Measurements from ENCODE around the gene NPTXR. TPM values are rescaled to one million over a fixed set of nuclear protein-coding genes. Genes with fewer than 3 reads are reported as not detected.
A peak's percentile ranks its signal among the peaks of the same experiment; 100 is the strongest.

NPTXR gene
- 23.5 TPM for total RNA-seq
- long read RNA-seq, full-length matches to known transcripts, result 3 of 19 reads
- long read RNA-seq, partial matches to known transcripts, result 3 of 19 reads
- long read RNA-seq, other reads (novel, unspliced or antisense), result 13 of 19 reads

GRCh38 chr22:38843657-38844314, at the start of gene NPTXR:
TSS of gene NPTXR (minus strand) at chr22:38844028.
- intact Hi-C loops (cut with DNase I), result loop anchor here (2.0 kb wide), 1 partner anchor 75 kb away; no protein-coding TSS in a partner anchor
- DNase-seq (ENCODE audit: low spot score), result peak; percentile 81

- intact Hi-C loops (cut with DNase I), result no loop called here
- DNase-seq (ENCODE audit: low spot score), result no peak
These were observed 47.4 kb upstream of the NPTXR start for GRCh38 chr22:38891256-38891655.

GRCh38 chr22:38890377-38890776, 46.5 kb upstream of the NPTXR start:
- intact Hi-C loops (cut with DNase I), result no loop called here
- DNase-seq (ENCODE audit: low spot score), result no peak

GRCh38 chr22:38886333-38886732, 42.5 kb upstream of the NPTXR start:
- DNase-seq (ENCODE audit: low spot score), result no peak
- intact Hi-C loops (cut with DNase I), result no loop called here

- intact Hi-C loops (cut with DNase I), result loop anchor here (2.0 kb wide), 1 partner anchor 42 kb away; no protein-coding TSS in a partner anchor
- DNase-seq (ENCODE audit: low spot score), result no peak
These were observed 39.3 kb upstream of the NPTXR start for GRCh38 chr22:38882972-38883622.

- peak; percentile 54 for DNase-seq (ENCODE audit: low spot score)
- intact Hi-C loops (cut with DNase I), result loop anchor here (2.0 kb wide), 1 partner anchor 43 kb away; no protein-coding TSS in a partner anchor
These were observed 38.4 kb upstream of the NPTXR start for GRCh38 chr22:38881997-38882879.

GRCh38 chr22:38881464-38881871, 37.6 kb upstream of the NPTXR start:
- intact Hi-C loops (cut with DNase I), result no loop called here
- no peak for DNase-seq (ENCODE audit: low spot score)

- intact Hi-C loops (cut with DNase I), result loop anchor here (10.0 kb wide), 1 partner anchor 645 kb away; the partner anchor contains the start of gene ATF4
- no peak for DNase-seq (ENCODE audit: low spot score)
These were observed 36.1 kb upstream of the NPTXR start for GRCh38 chr22:38879961-38880360.

GRCh38 chr22:38879108-38879729, 35.4 kb upstream of the NPTXR start:
- peak; percentile 15 for DNase-seq (ENCODE audit: low spot score)
- intact Hi-C loops (cut with DNase I), result loop anchor here (10.0 kb wide), 1 partner anchor 646 kb away; the partner anchor contains the start of gene ATF4

- peak; percentile 27 for DNase-seq (ENCODE audit: low spot score)
- intact Hi-C loops (cut with DNase I), result loop anchor here (10.0 kb wide), 1 partner anchor 647 kb away; the partner anchor contains the start of gene ATF4
These were observed 34.2 kb upstream of the NPTXR start for GRCh38 chr22:38878001-38878400.

GRCh38 chr22:38874529-38875222, 30.8 kb upstream of the NPTXR start:
- DNase-seq (ENCODE audit: low spot score), result peak; percentile 60
- intact Hi-C loops (cut with DNase I), result loop anchor here (10.0 kb wide), 1 partner anchor 650 kb away; the partner anchor contains the start of gene ATF4

GRCh38 chr22:38873469-38874411, 29.9 kb upstream of the NPTXR start:
- intact Hi-C loops (cut with DNase I), result loop anchor here (2.0 to 10.0 kb wide), 3 partner anchors 279 to 651 kb away; partner anchors contain the start of genes ATF4, CBX7 and RPL3
- DNase-seq (ENCODE audit: low spot score), result peak; percentile 58

GRCh38 chr22:38872831-38873248, 29.0 kb upstream of the NPTXR start:
- intact Hi-C loops (cut with DNase I), result loop anchor here (1.0 to 10.0 kb wide), 4 partner anchors 51 to 652 kb away; partner anchors contain the start of genes ATF4, CBX7 and RPL3
- DNase-seq (ENCODE audit: low spot score), result peak; percentile 87

- intact Hi-C loops (cut with DNase I), result loop anchor here (1.0 to 10.0 kb wide), 4 partner anchors 52 to 652 kb away; partner anchors contain the start of genes ATF4, CBX7 and RPL3
- DNase-seq (ENCODE audit: low spot score), result peak; percentile 98
These were observed 28.5 kb upstream of the NPTXR start, which contains the start of gene CBX6 for GRCh38 chr22:38872172-38872830. TSS of gene CBX6 (minus strand) at chr22:38872216. CDS start at chr22:38872190, 26 bp downstream.

GRCh38 chr22:38871360-38872171, 27.7 kb upstream of the NPTXR start:
- intact Hi-C loops (cut with DNase I), result loop anchor here (1.0 to 10.0 kb wide), 5 partner anchors 53 to 653 kb away; partner anchors contain the start of genes ATF4, CBX7 and RPL3
- peak; percentile 74 for DNase-seq (ENCODE audit: low spot score)

All from cardiac septum (tissue), 1 donor.